Prostate gland (tissue), 2 donors: ENCODE results near the gene AP1S2.

Source experiments
- POLR2AphosphoS5 ChIP-seq: sonication (generic); formaldehyde crosslinking; IDR thresholded peaks from one replicate; pipeline ENCODE4 v1.6.1; 2017; ENCODE audit warnings: antibody characterized with exemption
- TF ChIP-seq, protein P1 (sequence below), 4 experiments: fragments of 200-600 bp in 2 of 4; fragments of 450-650 bp in 2 of 4; sonication (generic) in 2 of 4; IDR thresholded peaks; 1 replicate in 3 of 4; 2 replicates in 1 of 4; pipeline ENCODE4 v1.5.1; 2016 to 2019; ENCODE audit warnings: antibody characterized with exemption in 4 of 4, mild to moderate bottlenecking in 2 of 4, moderate library complexity in 2 of 4

DNA sequence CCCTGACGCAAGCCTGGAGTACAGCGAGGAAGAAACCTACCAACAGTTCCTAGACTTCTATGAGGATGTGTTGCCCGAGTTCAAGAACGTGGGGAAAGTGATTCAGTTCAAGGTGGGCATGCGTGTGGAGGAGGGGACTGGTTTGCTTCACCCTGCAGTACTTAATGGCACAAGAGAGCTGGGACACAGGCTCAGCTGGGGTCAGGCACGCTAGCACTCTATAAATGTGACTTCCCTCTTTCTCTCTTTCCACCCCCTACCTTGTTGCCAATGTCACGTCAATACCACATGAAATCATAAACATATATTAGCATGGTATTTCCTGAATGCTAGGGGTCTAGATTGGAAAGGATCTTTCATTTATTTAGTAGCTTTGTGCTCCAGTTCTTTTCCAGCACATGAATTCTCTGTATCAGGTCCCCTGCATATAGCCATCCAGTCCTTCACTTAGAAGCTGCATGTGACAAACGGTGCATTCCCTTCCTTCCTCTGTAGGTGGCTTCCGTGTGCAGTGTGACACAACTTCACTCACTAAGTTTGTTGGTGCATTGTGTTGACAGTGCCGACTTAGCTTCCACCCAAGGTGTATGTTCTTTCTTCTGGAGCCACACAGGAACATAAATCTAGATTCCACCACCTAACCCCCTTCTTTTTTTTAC lies 38.7 kb downstream of the AP1S2 start:
- TF ChIP-seq POLR2AphosphoS5: no peak
- TF ChIP-seq, protein P1, sequence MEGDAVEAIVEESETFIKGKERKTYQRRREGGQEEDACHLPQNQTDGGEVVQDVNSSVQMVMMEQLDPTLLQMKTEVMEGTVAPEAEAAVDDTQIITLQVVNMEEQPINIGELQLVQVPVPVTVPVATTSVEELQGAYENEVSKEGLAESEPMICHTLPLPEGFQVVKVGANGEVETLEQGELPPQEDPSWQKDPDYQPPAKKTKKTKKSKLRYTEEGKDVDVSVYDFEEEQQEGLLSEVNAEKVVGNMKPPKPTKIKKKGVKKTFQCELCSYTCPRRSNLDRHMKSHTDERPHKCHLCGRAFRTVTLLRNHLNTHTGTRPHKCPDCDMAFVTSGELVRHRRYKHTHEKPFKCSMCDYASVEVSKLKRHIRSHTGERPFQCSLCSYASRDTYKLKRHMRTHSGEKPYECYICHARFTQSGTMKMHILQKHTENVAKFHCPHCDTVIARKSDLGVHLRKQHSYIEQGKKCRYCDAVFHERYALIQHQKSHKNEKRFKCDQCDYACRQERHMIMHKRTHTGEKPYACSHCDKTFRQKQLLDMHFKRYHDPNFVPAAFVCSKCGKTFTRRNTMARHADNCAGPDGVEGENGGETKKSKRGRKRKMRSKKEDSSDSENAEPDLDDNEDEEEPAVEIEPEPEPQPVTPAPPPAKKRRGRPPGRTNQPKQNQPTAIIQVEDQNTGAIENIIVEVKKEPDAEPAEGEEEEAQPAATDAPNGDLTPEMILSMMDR (IDR thresholded peaks at IDR 0.05): no peak
